ENCODE measurements around the gene DCP1B. TPM values are rescaled to one million over a fixed set of nuclear protein-coding genes. Genes with fewer than 3 reads are reported as not detected.

Gene DCP1B
- total RNA-seq, 1 experiment from 2014 or later: 11.8 TPM

- H3K4me3 ChIP-seq: no peak overlapping the region
- H3K27ac ChIP-seq: no peak overlapping the region
- H3K36me3 ChIP-seq: no peaks in the 10 kb centered on the region
- H3K4me1 ChIP-seq: no peaks in the 10 kb centered on the region
- DNase-seq: no peak
- H3K9me3 ChIP-seq (replicated peaks): no peaks in the 10 kb centered on the region; the same call in 1 of the 2 replicates
- H3K27me3 ChIP-seq: no peaks in the 10 kb centered on the region; the same call in 1 of the 2 replicates
Measured at GRCh38 chr12:2008677-2009076, 4.4 kb upstream of the DCP1B start.

DNA sequence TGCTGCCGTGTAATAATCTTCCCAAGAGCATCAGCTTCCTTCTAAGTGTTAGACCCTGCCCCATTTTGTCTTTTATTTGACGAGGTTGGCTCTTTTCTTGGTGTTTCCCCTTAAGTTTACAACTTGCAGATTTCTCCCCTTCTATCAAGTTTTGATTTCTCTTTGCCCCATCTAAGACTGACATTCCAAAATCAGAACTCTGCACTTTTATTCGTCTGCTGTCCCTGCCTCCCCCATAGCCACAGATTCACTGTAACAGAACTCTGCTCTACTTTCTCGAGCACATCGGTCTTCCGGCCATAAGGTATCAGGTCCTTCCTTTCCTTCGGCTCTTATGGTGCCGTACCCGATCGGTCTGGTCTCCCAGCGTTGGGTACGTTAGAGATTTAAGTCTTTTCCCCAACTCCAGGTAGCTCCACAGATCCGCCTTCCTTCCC lies 563 bp downstream of the DCP1B start:
- Histone ChIP-seq H3K9me3 (replicated peaks) (no peaks in the 10 kb centered on the region; the same call in 1 of the 2 replicates), H3K36me3 (no peaks in the 10 kb centered on the region), H3K4me1 (peaks cover 6% of the 10 kb centered on the region; the same call in 1 of the 2 replicates), H3K27ac (peak overlapping the region; percentile 83), H3K4me3 (peak overlapping the region; percentile 93), H3K27me3 (no peaks in the 10 kb centered on the region)
- no peak for DNase-seq

DNA sequence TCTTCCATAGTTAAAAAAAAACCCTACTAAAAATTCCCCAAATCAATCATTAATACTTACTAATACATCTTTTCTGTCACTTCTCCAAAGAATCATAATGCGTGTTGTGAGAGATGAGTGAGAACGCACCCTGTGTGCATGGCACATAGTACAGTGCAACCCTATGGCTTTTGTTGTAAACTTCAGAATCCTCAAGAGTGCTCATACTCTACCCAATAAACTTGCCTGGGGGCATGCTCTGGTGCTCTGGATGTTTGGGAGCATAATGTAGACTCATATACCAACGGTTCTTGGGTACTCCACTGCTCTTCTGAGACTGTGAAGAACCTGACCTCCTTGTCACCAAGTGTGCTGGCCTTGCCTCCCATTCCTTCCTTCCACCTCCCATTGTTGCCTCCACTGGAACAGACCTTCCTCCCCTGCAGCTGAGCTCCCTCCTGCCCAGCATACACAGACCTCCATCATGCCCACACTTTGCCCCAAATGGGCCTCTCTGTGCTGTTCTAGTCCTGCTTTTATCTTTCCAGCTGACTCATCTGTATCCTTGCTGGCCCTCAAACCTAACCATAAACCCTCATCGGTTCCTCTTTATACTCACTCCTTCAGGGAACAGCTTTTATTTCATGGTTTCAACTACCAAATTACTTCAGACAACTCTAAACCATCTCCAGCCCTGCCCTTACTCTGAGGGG lies 8.9 kb downstream of the DCP1B start:
- no peaks in the 10 kb centered on the region for H3K4me1 ChIP-seq
- no peaks in the 10 kb centered on the region for H3K27me3 ChIP-seq
- peaks cover 16% of the 10 kb centered on the region for H3K36me3 ChIP-seq
- H3K27ac ChIP-seq: no peak overlapping the region
- no peak overlapping the region for H3K4me3 ChIP-seq
- no peaks in the 10 kb centered on the region; the same call in 1 of the 2 replicates for H3K9me3 ChIP-seq (replicated peaks)
- no peak for DNase-seq

DNA sequence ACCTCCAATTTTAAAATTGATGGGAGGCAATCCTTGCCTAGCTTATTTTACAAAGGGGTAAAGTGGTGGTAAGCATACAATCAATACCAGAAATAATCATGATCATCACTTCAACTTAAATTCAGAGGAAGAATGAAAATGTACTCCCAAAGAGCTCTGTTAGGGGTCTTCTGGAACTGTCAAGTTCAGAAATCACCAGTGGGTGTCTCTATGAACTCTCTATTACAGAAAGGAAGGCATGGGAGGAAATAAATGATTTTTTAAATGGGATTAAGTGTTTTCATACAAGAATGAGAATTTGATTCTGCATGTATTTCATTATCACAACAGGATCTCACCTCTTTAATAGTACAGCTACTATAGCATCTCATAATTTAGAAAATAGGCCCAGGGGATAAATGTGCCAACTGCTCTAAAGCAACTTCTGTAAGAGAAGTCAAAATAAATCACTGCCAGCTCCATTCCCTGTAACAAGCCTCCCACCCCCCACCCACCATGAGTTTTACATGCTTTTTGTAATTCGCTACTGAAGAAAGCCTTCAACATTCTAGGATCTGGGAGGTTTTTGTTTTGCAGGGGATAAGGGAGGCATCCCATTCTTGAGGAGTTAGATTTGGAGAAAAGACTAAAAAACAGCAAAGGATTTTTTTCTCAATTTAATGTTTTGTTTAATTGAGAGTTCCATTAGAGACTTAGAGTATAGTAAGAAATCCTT lies 9.7 kb downstream of the DCP1B start:
- no peaks in the 10 kb centered on the region for H3K4me1 ChIP-seq
- no peak overlapping the region for H3K4me3 ChIP-seq
- no peak for DNase-seq
- H3K36me3 ChIP-seq: peaks cover 20% of the 10 kb centered on the region
- no peaks in the 10 kb centered on the region for H3K27me3 ChIP-seq
- no peak overlapping the region for H3K27ac ChIP-seq
- H3K9me3 ChIP-seq (replicated peaks): no peaks in the 10 kb centered on the region; the same call in 1 of the 2 replicates

GRCh38 chr12:1993871-1994371 lies 10.3 kb downstream of the DCP1B start:
- no peaks in the 10 kb centered on the region for H3K27me3 ChIP-seq
- no peak for DNase-seq
- H3K9me3 ChIP-seq (replicated peaks): no peaks in the 10 kb centered on the region; the same call in 1 of the 2 replicates
- no peak overlapping the region for H3K27ac ChIP-seq
- H3K4me3 ChIP-seq: no peak overlapping the region
- H3K36me3 ChIP-seq: peaks cover 20% of the 10 kb centered on the region
- H3K4me1 ChIP-seq: no peaks in the 10 kb centered on the region

GRCh38 chr12:1993341-1993740 lies 10.9 kb downstream of the DCP1B start:
- peaks cover 20% of the 10 kb centered on the region for H3K36me3 ChIP-seq
- H3K4me1 ChIP-seq: no peaks in the 10 kb centered on the region
- H3K4me3 ChIP-seq: no peak overlapping the region
- no peak overlapping the region for H3K27ac ChIP-seq
- H3K9me3 ChIP-seq (replicated peaks): no peaks in the 10 kb centered on the region; the same call in 1 of the 2 replicates
- no peaks in the 10 kb centered on the region for H3K27me3 ChIP-seq
- DNase-seq: no peak

DNA sequence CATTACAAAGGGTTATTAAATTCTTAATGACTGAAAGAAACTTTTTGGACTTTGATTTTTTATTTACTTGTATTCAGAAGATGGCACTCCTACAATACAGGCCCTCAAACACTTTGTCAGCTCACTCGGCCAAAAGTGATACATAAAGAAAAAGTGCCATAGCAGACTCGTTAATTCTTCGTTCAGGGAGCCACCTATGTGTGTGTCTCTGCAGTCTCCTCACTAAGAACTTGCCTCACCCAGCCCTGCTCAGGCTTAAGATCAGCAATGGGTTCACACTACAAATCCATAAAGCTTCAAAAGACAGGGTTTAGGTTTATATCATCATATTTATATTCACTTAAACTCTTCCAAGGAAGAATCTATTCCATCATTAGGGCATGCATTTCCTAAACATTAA lies 11.5 kb downstream of the DCP1B start:
- Histone ChIP-seq H3K4me1 (no peaks in the 10 kb centered on the region), H3K9me3 (replicated peaks) (no peaks in the 10 kb centered on the region; the same call in 1 of the 2 replicates), H3K36me3 (peaks cover 20% of the 10 kb centered on the region), H3K27ac (no peak overlapping the region), H3K4me3 (no peak overlapping the region), H3K27me3 (no peaks in the 10 kb centered on the region)
- no peak for DNase-seq

- Histone ChIP-seq H3K27me3 (no peaks in the 10 kb centered on the region), H3K9me3 (replicated peaks) (no peaks in the 10 kb centered on the region; the same call in none of the 2 replicates), H3K4me1 (no peaks in the 10 kb centered on the region), H3K36me3 (peaks cover 20% of the 10 kb centered on the region), H3K4me3 (no peak overlapping the region), H3K27ac (no peak overlapping the region)
- no peak for DNase-seq
Measured at GRCh38 chr12:1989111-1989510, 15.1 kb downstream of the DCP1B start.

GRCh38 chr12:1984759-1985158 lies 19.5 kb downstream of the DCP1B start:
- no peaks in the 10 kb centered on the region for H3K4me1 ChIP-seq
- H3K27ac ChIP-seq: no peak overlapping the region
- H3K27me3 ChIP-seq: no peaks in the 10 kb centered on the region
- no peak for DNase-seq
- no peak overlapping the region for H3K4me3 ChIP-seq
- peaks cover 9% of the 10 kb centered on the region for H3K36me3 ChIP-seq
- H3K9me3 ChIP-seq (replicated peaks): no peaks in the 10 kb centered on the region; the same call in 1 of the 2 replicates

DNA sequence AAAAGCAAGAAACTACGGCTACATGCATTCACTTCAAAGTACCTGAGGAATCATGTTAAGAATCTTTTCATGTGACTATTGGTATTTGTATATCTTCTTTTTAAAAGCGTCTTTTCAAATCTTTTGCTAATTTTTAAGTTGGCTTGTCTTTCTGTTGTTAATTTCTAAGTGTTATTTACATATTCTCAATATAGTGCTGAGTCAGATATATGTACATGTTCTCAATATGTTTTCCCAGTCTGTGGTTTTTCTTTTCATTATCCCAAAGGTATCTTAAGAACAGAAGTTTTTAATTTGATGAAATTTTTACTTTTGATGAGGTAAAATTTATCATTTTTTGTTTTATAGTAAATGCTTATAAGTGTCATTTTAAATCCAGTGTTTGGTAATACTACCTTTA lies 24.0 kb downstream of the DCP1B start:
- no peak for DNase-seq
- no peak overlapping the region for H3K27ac ChIP-seq
- no peaks in the 10 kb centered on the region; the same call in 1 of the 2 replicates for H3K9me3 ChIP-seq (replicated peaks)
- no peaks in the 10 kb centered on the region for H3K4me1 ChIP-seq
- no peaks in the 10 kb centered on the region for H3K27me3 ChIP-seq
- no peak overlapping the region for H3K4me3 ChIP-seq
- peaks cover 2% of the 10 kb centered on the region; the same call in 1 of the 2 replicates for H3K36me3 ChIP-seq

- Histone ChIP-seq H3K27me3 (no peaks in the 10 kb centered on the region), H3K4me3 (no peak overlapping the region), H3K9me3 (replicated peaks) (no peaks in the 10 kb centered on the region), H3K27ac (no peak overlapping the region), H3K4me1 (0 out of 2 replicates have a peak, but pooled peaks cover 2% of the 10 kb centered on the region), H3K36me3 (no peaks in the 10 kb centered on the region)
- no peak for DNase-seq
Measured at GRCh38 chr12:1978078-1978862, 26.0 kb downstream of the DCP1B start.

DNA sequence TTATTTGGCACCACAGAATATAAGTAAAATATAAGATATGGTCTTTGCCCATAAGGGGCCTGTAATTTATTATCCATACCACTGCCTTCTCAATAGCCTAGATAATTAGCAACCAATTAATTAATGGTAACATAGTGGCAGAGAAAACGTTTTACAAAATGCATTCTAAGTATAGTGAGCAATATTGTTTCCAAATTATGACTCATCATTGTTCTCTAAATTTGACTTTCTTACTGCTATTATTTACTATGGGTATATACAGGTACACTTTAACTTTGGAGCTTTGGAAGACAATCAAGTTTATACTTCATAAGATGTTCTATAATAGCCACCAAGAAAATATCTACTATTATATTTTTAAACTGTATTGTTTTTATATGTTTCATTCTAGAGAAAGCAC lies 26.7 kb downstream of the DCP1B start:
- no peak for DNase-seq
- no peaks in the 10 kb centered on the region for H3K36me3 ChIP-seq

GRCh38 chr12:1977109-1977508 lies 27.1 kb downstream of the DCP1B start:
- no peak for DNase-seq
- peaks cover 11% of the 10 kb centered on the region for H3K4me1 ChIP-seq

More for the DNA sequence above, 26.7 kb downstream of the DCP1B start:
- Histone ChIP-seq H3K4me3 (no peak overlapping the region), H3K27ac (no peak overlapping the region), H3K27me3 (no peaks in the 10 kb centered on the region), H3K4me1 (peaks cover 6% of the 10 kb centered on the region), H3K9me3 (replicated peaks) (no peaks in the 10 kb centered on the region)

DNA sequence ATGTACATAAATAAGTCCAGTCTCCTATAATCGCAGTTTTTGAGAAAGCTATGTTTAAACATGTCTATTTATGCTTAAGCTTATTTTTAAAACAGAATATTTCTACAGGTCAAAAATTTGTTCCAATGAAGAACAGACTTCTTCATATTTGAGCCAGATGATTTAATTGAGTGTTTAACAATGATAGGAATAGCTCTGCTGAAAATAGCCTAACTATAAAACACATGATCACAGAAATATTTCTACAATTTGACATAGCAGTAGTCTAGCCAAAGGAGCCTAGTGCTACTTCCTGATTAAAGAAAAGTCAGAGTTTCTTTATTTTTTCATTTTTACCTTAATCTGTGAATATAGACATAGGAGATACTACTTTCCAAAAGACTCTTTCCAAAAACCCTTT lies 29.4 kb downstream of the DCP1B start:
- no peak for DNase-seq
- Histone ChIP-seq H3K36me3 (no peaks in the 10 kb centered on the region), H3K27me3 (no peaks in the 10 kb centered on the region), H3K9me3 (replicated peaks) (no peaks in the 10 kb centered on the region), H3K4me3 (no peak overlapping the region), H3K4me1 (peaks cover 16% of the 10 kb centered on the region), H3K27ac (no peak overlapping the region)

More at GRCh38 chr12:1977109-1977508, 27.1 kb downstream of the DCP1B start:
- Histone ChIP-seq H3K4me3 (no peak overlapping the region), H3K27ac (no peak overlapping the region), H3K27me3 (no peaks in the 10 kb centered on the region), H3K36me3 (no peaks in the 10 kb centered on the region), H3K9me3 (replicated peaks) (no peaks in the 10 kb centered on the region)

All from SJCRH30 (cell line).